Endometrial microvascular endothelial cells (primary cell): ENCODE results near the gene CST8. TPM values are rescaled to one million over a fixed set of nuclear protein-coding genes. Genes with fewer than 3 reads are reported as not detected.
"Not testable (repeated sequence)": the region's sequence is repeated elsewhere in the genome, so short reads cannot be mapped to it uniquely, and the experiment has no call there.

Experiments used
- in situ Hi-C: cut with HindIII; loops from 2 replicates; pipeline ENCODE4 v1.10.0; 2017; ENCODE audit warnings: low sequenced_read_pairs, low pct_unique_long_range_greater_than_20kb; ENCODE audit errors: inconsistent ontology term
- total RNA-seq: library from RNA; depleted of rRNA; stranded (reverse); fragments of >200 nt; gene quantifications from one replicate; pipeline ENCODE4 v1.2.3, GENCODE V29; 2015; ENCODE audit errors: inconsistent ontology term

The CST8 gene
- total RNA-seq, result not detected

- in situ Hi-C loops, result no loop called here
Observed at GRCh38 chr20:23490817-23491216, at the start of gene CST8. CST8 (plus strand) TSS chr20:23491117; CDS start chr20:23491668, 551 bp downstream.

- in situ Hi-C loops, result no loop called here
Observed at GRCh38 chr20:23441850-23442313, 49.0 kb upstream of the CST8 start.

GRCh38 chr20:23442436-23442835 lies 48.5 kb upstream of the CST8 start:
- in situ Hi-C loops, result no loop called here

- in situ Hi-C loops, result no loop called here
Observed at GRCh38 chr20:23444859-23445258, 46.1 kb upstream of the CST8 start.

GRCh38 chr20:23445596-23446217 lies 45.2 kb upstream of the CST8 start:
- in situ Hi-C loops, result no loop called here

- in situ Hi-C loops, result no loop called here
Observed at GRCh38 chr20:23446505-23446904, 44.4 kb upstream of the CST8 start.

GRCh38 chr20:23448167-23448566 lies 42.8 kb upstream of the CST8 start:
- in situ Hi-C loops, result no loop called here

- in situ Hi-C loops, result no loop called here
Observed at GRCh38 chr20:23449421-23449820, 41.5 kb upstream of the CST8 start.

- in situ Hi-C loops, result no loop called here
Observed at GRCh38 chr20:23450877-23451276, 40.0 kb upstream of the CST8 start.

- in situ Hi-C loops, result no loop called here
Observed at GRCh38 chr20:23451956-23452487, 38.9 kb upstream of the CST8 start.

GRCh38 chr20:23452776-23453175 lies 38.1 kb upstream of the CST8 start, which contains the start of gene CST11:
CST11 (minus strand) TSS chr20:23452876; CDS start chr20:23452811, 65 bp downstream.
- in situ Hi-C loops, result no loop called here

- in situ Hi-C loops, result no loop called here
Observed at GRCh38 chr20:23453549-23454543, 37.1 kb upstream of the CST8 start.

GRCh38 chr20:23454816-23455215 lies 36.1 kb upstream of the CST8 start:
- in situ Hi-C loops, result no loop called here

GRCh38 chr20:23455639-23456038 lies 35.3 kb upstream of the CST8 start:
- in situ Hi-C loops, result no loop called here

- in situ Hi-C loops, result no loop called here
Observed at GRCh38 chr20:23456409-23456808, 34.5 kb upstream of the CST8 start.

- in situ Hi-C loops, result no loop called here
Observed at GRCh38 chr20:23456873-23457272, 34.0 kb upstream of the CST8 start.

GRCh38 chr20:23459461-23460150 lies 31.3 kb upstream of the CST8 start:
- in situ Hi-C loops, result no loop called here

- in situ Hi-C loops, result no loop called here
Observed at GRCh38 chr20:23461180-23461579, 29.7 kb upstream of the CST8 start.

GRCh38 chr20:23466961-23467360 lies 24.0 kb upstream of the CST8 start:
- in situ Hi-C loops, result not testable (repeated sequence)
